GM18508 (cell line): ENCODE results near the gene LDLRAD3.

Experiments
- ATAC-seq: cut with Tn5 transposase; IDR thresholded peaks from one replicate; pipeline ENCODE4 v1.9.1; 2021; ENCODE audit warnings: moderate number of reproducible peaks; ENCODE audit not compliant: insufficient read depth, unreplicated experiment

The LDLRAD3 gene

DNA sequence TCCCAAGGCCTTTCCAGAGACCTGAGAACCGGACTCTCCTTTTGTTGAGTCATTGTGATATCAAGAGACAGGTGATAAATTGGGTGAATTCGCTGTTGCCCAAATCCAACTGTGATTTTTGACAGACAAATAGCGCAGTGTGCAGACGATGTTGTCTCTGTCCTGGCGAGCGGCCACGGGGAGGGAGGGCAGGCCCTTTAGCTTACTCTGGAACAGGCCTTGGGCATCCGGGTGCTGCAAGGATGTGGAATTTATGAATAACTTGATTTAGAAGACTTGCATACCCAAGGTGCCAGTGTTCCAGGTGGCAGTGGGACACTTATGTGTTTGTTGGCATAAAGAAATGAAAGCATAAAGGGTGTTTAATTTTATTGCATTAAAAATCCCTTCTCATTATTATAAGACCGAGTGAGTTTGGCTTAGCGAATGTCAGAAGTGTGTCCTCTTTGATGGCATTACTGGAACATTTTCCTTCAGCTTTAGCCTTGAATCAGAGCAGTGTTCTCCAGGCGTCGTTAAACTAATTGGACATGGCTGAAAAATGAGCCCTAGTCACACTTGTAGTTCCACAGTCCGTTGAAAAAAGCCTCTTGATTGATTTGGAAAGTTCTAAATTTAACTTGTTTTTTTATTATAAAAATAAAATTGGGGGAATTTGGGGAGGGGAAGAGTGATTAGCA lies 9.4 kb downstream of the LDLRAD3 start:
- no peak for ATAC-seq

DNA sequence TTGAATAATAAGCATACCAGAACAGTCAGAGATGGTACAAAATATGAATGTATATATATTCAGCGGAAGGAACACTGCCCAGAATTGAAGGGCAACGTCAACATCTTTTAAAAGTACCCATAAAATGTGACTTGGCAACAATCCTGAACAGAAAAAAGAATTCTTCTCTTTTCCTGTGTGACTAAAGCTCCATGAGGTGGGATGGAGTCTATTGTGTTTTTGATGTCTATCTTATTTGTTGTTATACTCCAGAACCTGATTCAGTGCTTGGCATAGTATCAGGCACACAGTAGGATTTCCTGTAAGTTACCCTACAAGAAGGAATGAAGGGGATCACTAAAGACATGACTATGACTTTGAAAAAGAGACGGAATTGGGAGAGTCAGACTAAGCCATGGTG lies 10.3 kb downstream of the LDLRAD3 start:
- no peak for ATAC-seq

DNA sequence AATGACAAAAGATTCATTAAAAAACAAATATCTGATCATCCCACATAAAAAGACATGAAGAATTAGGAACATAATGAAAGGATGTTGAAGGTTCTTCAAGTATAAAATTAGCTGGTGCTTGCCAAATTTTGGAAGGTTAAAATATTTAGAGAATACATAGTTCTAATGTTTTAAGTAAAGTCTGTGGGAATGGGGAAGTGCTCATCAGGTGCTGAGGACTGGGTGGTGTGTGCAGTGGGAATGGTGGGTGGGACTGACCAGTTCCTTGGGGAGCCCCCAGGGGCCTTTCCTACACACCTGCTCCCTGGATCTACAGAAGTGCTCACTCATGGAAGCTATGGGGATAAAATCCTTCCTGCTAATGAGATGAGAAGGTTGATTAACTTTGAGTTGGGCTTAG lies 11.8 kb downstream of the LDLRAD3 start:
- ATAC-seq = no peak

DNA sequence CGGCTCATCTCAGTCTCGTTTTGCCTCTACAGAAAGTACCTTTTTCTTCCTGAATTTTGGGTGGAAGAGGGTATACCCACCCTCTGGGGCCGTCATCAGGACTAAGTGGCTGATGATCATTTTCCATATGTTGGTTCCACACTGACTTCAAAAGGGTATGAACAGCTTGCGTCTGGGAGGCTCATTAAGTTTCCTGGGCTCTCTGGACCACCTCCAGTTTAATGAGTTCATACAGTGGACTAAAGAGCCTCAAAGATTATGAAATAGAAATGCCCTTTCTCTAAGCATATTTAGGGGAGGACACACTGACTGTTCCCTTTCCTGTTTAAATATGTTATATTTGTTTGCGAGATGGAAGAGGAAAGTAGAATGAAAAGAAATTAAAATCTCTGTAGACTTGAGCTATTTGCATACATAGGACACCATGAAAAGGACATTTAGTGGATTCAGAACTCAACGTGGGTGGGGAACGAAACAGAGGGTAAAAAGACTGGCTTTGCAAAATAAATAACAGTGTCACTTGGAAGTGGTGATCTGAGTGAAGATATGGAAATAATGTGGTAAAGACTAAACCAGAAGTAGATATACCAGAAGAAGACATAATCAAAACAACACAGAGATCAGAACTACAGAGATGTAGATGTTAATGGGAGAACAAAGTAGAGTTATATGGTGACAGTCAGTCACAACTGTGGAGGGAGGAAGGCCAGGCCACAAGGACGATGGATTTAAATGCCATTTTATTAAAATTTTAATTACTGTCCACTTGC lies 18.7 kb downstream of the LDLRAD3 start:
- ATAC-seq = no peak

DNA sequence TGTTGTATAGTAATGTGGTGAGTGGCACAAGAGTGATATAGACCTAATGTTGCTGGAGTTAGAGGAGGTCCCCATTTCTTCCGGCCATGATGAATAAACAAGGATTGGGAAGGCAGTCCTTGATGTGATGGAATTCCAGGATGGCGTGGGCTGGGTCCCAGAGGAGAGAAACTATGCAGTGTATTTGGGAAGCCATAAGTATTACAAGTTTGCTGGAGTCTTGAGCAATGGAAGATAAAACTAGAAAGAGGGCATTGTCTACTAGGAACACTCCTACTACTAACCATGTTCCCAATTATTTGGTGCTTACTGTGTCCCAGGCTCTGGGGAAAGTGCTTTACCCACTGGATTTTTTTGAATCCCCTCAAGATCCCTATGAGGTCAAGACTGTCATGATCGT lies 20.0 kb downstream of the LDLRAD3 start:
- no peak for ATAC-seq

DNA sequence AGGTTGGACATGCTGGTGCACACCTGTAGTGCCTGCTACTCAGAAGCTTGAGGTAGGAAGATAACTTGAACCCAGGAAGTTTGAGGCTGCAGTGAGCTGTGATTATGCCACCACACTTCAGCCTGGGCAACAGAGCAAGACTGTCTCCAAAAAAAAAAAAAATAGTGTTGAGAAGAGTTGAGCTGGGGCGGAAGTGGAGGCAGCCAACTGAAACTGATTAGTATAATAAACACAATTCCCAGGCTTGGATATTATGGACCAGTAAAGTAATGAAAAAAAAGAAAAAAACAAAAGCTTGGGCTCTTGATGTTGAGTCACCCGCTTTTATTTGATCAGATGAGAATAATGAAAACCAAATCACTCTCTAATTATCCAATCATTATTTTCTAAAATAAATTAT lies 21.0 kb downstream of the LDLRAD3 start:
- ATAC-seq = no peak

DNA sequence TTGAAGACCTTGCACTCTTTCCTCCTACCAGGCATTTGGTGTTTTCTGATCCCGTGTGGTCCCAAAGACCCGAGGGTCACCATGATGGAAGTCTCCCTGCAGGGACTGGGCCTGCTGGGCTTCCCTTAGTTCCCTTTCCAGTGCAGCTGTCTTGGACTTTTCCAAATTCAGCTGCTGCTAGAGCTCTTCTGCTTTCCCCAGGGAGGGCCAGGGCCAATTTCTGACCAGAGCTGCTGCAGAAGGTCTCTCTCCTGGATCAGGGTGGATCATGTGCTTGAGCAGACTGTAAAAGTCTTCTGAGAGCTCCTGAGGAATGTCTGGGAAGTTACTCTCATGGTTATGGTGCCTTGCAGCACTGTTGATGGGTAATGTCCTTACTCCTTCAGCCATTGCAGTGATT lies 23.2 kb downstream of the LDLRAD3 start:
- no peak for ATAC-seq

DNA sequence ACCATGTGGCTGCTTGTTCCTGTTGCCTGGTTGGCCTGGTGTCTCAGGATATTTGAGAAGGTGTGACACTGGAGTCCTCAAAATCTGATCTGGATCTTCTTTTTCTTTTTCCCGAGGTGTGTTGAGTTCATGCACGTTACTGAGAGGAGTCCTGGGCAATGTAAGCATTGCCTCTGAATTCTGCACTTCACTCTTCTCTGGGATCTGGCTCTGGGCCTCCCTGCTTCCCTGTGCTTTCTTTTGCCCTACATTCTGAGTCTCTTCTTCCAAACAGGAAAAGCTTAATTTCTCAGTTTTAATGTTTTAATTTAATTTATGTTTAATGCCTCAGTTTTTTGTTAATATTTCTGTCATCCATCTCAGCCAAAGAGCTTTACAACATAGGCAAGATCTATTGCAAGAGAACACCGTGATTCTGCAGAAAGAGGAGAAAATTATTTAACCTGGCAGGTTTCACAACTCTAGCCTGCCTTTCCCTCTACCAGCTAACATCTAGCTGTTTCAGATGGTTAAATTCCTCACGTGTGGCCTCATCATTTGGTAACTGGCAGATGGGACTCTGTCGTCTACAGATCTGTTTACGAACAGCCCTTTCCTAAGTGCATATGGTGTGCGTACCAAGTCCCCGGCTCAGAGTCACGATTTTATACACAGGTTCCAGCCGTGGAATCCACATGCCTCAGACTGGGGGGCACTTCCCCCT lies 24.7 kb downstream of the LDLRAD3 start:
- ATAC-seq = no peak

DNA sequence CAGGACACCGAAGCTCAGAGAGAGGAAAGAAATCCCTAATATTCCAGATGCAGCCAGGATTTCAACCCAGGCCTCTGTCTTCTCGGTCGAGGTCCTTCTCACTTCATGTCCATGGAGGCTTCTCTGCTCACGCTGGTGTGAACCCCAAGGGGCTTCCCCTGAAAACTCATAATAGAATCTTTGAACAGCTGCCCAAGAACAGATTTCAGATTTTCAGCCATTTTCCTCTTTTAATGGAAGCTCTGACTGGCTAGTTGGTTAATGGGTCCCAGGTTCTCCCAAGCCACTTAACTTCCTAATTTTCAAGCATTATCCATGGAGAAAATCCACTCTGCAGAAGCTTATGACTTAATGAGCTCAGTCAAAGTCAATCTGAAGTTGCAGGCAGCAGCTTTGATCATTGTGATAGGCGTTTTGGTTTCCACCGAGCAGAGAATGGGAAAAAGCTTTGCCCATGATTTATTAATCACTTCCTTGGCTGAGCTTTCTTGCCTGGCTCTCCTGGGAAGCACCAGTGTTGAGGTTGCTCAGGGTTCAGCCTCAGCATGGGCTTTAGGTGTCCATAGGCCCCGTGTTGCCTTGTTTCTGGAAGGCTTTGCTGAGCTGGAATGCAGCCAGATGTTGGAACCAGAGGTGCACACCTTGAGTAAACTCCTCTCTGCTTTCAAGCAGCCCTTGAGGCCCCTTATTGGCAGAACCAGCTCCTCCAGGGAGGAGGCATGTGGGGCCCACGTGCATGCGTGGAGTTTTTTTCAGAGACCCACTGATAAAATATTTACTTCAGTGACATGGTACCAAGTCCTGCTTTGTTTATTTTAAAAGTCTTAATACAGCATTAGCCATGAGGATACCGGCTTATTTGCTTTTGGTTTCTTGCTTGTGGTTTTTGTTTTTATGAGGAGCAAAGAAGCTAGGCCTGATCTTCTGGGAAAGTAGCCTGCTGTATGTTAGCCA lies 25.5 kb downstream of the LDLRAD3 start:
- ATAC-seq = no peak

DNA sequence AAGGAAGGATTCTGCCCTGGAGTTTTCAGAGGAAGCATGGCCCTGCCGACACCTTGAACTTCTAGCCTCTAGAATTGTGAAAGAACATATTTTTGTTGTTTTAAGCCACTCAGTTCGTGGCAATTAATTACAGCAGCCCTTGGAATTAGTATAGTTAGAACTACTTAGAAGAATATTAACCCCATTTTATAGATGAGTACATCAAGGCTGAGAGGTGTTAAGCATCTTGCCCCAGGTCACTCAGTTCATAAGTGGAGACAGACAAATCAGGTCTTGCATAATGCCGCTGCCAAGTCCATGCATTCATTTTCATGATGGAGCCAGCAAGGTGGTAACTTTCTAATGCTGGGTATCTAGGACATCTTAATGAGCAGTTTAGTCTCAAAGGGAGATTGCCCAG lies 26.6 kb downstream of the LDLRAD3 start:
- no peak for ATAC-seq

DNA sequence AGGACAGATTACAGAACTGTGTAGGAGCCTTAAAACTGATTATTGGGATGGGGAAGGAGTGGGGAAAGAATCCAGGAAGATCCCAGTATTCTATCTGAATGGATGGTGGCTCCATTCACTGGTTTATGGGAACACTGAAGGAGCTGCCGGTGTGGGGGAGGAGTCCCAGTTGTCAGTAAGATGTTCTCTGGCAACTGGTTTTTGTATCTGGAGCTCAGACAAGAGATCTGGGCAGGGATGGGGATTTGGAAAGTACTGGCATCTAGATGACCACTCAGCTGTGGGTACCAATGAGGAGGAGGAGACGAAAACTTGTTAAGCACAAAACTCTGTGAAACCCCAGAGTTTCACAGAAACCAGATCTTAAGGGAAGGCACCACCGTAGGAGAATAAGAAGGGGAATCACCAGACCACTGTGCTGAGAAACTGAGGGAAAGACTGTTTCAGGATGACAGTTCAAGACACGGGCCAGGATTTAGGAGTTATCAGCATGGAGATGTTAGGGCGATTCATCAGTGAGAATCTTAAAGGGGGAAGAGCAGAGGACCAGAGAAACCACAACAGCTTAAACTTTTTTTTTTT lies 28.1 kb downstream of the LDLRAD3 start:
- ATAC-seq = no peak

DNA sequence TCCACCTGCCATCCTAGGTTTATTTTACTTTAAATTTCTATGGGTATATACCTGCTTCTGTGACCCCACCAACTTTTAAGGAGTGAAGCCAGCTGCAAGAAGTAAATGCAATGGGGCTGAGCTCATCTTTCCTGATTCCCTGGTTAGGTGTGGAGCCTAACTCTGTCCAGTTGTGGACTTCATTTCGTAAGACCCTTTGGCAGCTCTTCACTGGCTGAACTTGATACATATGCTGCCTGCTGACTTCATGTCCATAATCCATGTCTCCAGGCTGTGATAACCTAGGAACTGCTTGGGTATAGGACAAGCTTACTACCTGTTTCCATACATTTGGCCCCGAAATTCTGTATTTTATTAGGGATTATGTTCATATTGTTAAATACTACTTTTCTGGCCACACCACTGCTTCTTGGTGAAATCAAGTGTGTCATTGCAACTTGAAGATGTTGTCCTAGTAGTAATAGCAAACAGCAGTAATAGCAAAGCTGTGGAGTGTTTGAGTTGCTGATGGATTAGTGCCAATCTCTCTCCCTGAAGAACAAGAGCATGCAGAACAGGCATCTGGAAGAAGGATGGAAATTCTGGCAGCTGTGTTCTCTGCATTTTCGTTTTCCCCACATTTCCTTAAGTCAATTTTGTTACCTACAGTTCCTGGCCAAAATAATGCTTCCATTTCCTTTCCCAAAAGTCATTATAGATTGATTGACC lies 31.2 kb downstream of the LDLRAD3 start:
- no peak for ATAC-seq

DNA sequence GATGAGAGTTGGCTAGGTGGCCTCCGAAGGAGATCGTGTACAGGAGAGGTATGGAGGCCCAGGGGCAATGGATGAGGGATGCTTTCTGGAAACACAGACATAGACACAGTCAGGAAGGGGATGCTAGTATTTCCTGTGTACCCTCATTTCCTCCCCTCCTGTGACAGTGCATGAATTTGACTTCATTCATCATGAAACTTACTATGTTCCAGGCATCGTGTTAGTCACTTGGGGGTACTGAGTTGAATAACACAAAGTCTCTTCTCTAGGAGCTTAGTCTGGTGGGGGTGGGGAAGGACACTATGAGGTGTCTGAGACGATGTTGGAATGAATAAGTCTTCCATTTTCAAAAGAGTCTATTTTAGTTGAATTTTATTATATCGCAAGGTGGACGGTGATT lies 32.6 kb downstream of the LDLRAD3 start:
- no peak for ATAC-seq

DNA sequence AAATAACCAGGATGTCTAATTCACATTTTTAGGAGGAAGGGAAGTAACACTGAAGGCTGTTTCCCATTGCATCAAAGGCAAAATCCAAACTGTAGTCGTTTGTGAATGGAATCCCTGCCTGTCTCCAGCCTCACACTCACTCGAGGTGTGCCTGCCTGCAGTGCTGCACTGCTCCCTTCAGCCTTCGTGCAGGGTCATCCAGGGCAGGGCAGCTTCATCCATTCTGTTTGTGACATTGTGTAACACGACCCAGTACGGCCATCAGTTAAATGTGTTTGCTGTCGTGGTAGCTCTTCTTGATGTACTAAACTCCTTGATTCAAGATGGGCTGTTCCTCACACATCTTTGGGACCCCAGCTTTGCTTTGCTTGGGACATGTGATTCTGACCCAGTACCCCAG lies 34.3 kb downstream of the LDLRAD3 start:
- ATAC-seq = no peak

DNA sequence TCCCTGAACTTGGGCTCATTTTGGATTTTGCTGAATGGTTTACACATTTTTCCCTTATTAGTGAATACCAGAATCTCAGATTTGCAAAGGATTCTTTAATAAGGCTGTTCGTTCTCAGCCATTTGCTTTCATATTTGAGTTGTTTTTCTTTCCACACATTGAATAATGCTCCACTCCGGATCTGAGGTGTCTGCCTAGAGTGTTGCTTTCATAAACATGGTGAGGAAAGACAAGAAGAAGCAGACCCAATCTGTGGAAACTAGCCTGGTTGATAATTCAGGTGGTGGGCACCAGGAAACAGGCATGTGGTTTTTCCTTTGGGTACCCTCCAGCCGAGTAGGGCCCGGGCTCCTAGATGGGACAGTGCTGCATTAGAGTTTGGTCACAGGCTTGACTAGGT lies 35.0 kb downstream of the LDLRAD3 start:
- ATAC-seq = no peak

DNA sequence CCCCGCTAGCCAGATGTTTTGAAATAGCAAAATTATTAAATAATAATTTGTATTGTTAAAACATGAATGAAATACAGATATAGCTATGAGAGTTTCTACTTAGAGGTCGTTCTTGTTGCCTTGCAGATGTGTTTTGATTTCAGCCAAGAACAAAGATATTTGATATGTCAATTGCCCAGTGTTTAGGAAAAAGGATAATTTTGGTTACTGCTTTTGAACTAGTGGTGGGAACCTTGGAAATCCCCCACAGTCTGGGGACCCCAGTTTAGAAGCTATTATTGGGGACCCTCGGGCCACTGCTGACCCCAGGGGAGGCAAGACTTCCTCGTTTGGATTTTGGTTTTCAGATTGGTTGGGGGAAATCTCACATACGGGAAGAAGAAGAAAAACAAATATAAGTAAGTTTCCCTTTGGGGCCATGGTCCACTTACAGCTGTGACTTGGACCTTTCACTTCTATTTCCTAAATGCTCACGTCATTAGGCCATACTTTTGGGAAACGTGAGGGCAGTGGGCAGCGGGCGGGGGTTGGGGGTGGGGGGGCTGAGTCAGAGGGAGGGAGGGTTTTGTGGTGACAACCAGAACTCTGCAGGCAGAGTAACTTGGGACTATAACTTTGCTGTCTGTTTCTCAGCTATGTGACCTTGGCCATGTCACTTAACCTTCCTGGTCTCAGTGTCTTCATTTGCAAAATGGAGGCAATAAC lies 37.0 kb downstream of the LDLRAD3 start:
- no peak for ATAC-seq

DNA sequence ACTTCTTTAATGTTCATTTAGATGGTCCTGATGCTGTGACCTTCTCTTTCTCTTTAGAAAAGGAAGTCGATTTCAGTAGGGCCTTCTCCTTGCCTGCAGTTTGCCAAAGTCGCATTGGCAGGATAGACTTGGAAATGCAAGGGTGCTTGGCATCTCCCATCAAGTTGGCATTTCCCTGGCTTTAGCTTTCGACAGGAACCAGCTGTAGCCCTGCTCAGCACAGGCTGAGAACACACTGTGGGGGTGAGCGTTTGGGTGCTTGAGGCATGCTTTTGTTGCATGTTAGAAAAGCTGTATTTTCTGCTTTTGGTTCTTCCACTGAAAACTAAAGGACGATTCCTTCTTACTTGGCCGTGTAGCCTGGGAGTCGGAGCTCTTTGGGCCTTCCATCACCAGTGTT lies 37.7 kb downstream of the LDLRAD3 start:
- ATAC-seq = no peak

DNA sequence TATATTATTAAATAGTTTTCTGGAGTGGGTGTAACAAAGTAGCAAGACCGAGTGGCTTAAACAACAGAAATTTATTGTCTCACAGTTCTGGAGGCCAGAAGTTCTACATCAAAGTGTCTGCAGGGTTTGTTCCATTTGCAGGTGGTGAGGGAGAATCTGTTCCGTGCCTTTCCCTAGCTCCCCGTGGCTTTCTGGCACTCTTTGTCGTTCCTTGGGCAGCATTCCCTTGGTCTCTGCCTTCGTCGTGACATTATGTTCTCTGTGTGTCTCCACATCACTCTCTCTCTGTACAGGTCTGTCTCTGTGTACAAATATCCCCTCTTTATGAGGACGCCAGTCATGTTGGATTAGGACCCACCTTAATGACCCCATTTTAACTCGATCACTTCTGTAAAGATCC lies 38.2 kb downstream of the LDLRAD3 start:
- ATAC-seq = no peak

DNA sequence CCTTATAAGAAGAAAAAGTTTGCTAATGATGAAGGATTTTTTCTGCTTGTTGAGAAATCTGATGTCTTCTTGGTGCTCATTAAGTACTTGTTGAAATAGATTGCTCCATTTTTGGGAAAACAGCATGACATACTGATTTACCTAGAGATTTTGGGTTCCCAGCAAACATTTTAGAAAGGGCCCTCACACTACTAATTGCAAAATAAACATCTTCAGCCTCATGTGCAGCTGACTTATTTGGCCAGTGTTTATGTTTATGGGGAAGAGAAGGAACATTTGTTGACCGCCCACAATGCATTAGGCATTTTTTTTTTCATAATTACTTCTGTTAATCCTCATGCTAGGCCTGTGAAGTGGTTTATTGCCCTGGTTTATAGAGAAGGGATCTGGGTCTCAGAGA lies 40.1 kb downstream of the LDLRAD3 start:
- ATAC-seq = no peak
